ENCODE data around the gene TMEM145.

TMEM145 gene

DNA sequence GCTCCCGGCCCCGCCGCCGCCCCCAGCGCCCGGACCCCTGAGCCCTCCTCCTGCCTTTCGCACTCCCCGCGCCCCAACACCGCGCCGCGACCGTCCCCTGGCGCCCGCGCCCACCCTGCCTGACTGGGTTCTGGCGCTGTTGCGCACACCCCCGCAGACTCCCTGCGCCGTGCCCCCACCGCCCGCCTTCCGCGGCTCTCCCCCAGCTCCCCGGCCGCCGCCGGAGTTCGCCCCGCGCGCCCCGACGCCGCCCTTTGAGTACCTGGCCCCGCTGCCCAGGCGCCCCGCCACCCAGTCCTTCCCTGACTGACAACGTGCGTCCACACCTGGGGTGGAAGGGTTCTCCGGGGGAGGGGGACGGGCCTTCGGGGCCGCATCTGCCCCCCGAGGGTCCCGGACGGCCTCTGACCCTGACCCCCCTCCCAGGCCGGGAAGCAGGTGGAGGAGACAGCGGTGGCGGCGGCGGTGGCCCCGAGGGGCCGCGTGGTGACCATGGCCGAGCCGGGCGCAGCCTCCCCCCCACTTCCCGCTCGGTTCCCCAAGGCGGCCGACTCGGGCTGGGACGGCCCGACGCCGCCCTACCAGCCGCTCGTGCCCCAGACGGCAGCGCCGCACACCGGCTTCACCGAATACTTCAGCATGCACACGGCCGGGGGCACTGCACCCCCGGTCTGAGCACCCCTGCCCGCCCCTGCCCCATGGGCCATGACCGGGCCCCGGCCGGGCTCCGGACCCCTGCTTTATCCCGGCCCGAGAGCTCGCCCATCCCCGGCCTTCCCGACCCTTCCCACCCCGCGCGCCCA lies 10.9 kb downstream of the TMEM145 start:
- H3K4me3 ChIP-seq (ENCODE audit: low read depth, low read length), result peak overlapping the region; percentile 47
- TF ChIP-seq, protein P1, sequence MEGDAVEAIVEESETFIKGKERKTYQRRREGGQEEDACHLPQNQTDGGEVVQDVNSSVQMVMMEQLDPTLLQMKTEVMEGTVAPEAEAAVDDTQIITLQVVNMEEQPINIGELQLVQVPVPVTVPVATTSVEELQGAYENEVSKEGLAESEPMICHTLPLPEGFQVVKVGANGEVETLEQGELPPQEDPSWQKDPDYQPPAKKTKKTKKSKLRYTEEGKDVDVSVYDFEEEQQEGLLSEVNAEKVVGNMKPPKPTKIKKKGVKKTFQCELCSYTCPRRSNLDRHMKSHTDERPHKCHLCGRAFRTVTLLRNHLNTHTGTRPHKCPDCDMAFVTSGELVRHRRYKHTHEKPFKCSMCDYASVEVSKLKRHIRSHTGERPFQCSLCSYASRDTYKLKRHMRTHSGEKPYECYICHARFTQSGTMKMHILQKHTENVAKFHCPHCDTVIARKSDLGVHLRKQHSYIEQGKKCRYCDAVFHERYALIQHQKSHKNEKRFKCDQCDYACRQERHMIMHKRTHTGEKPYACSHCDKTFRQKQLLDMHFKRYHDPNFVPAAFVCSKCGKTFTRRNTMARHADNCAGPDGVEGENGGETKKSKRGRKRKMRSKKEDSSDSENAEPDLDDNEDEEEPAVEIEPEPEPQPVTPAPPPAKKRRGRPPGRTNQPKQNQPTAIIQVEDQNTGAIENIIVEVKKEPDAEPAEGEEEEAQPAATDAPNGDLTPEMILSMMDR (IDR thresholded peaks at IDR 0.05; ENCODE audit: insufficient read depth, low read depth, low read length, missing control alignments), result no peak
- peak; percentile 27 for DNase-seq (ENCODE audit: low read depth)

DNA sequence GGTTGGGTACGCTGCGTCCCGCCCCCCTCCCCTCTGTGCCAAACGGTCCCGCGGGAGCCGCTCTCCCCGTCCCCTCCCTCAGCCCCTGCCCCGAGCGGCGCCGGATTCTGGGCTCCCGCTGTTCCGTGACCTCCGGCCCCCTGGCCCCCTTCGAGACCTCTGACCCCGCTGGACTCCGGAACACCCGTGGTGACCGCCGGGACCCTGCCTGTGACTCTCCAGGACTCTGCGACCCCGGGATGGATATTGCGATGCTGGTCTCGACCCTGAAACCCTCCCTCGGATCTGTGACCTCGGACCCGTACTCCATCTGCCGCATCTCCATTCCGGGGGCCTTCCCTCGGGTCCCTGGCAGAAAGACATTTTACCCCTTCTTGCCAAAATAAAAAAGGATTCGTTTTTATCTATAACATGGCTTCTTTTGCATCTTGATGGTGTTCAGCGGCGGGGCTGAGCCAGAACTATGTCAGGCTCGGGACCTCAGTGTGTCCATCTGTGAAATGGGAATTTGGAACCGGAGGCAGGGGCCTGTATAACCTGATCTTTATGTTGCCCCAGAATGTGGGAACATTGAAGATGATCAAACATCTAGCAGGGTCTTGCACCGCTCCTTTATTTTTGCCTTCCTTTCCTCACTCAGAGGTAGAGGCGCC lies 11.7 kb downstream of the TMEM145 start:
- TF ChIP-seq, protein P1 (IDR thresholded peaks at IDR 0.05; ENCODE audit: insufficient read depth, low read depth, low read length, missing control alignments), result no peak
- DNase-seq (ENCODE audit: low read depth), result no peak
- H3K4me3 ChIP-seq (ENCODE audit: low read depth, low read length), result peak overlapping the region; percentile 47

DNA sequence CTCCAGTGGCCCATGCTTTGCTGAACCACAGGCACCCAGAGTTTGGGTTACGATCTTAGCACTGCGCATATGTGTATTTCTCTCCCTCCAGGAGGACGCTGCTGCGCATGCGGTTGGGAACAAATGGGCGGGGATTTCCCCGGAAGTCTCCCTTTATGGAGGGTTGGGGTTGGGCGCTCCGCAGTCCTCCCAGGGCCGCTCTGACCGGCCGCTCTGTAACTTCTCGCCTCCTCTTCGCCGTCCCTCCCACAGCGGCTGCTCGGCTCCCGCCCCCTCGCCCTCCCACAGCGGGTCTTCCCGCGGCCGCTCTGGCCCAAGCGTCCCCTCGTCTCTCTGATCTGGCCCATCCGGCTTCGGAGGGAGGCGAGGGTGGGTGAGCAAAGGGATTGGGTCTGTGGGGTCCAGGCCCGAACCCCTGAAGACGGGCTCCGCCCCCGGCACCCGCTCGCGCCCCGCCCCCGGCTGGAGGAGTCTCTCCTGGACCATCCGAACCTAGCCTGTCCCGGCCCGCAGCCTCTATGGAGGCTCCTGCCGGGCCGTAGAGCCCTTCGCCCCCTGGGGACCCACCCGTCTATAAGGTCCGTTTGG lies 12.3 kb downstream of the TMEM145 start, which contains the start of gene MEGF8:
Gene MEGF8, plus strand, starts transcription at position 328 of the 588 bp plus-strand sequence. CDS start 609 bp downstream, outside the sequence.
- H3K4me3 ChIP-seq (ENCODE audit: low read depth, low read length), result peak within 1 kb of the TSS; percentile 90
- TF ChIP-seq, protein P1 (IDR thresholded peaks at IDR 0.05; ENCODE audit: insufficient read depth, low read depth, low read length, missing control alignments), result peak; percentile 89
- peak; percentile 99 for DNase-seq (ENCODE audit: low read depth)

DNA sequence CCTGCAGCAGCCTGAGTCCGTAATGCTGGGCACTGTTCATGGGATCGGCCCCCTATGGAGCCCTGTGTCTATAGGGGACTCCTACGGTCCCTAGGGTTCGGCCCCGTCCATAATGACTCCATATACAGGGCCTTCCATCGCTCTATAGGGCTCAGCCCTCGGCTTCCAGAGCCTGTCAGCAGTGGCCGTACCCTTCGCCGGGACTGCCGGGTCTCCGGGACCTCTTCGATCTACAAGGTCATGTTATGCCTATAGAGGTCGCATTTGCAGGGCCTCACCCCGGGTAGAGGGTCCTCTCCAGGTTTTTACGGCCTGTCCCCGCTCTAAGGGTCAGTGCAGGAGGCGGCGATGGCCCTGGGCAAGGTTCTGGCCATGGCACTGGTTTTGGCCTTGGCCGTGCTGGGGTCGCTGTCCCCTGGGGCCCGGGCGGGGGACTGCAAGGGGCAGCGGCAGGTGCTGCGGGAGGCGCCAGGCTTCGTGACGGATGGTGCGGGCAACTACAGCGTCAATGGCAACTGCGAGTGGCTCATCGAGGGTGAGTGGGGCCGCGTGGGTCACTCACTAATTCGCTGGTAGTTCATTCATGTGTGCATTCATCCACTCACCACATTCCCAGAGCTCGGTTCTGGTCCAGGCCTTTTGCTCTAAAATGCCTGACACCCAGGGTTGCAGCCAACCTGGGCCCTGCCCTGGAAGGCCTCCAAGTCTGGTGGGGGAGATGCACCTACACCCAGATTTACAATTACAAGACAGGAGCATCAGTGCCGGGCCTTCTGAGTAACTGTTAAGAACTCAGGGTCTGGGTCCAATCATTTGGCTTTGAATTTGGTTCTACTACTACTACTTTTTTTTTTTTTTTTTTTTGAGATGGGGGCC lies 13.0 kb downstream of the TMEM145 start:
- TF ChIP-seq, protein P1 (IDR thresholded peaks at IDR 0.05; ENCODE audit: insufficient read depth, low read depth, low read length, missing control alignments), result peak; percentile 27
- peak; percentile 47 for DNase-seq (ENCODE audit: low read depth)
- peak overlapping the region; percentile 90 for H3K4me3 ChIP-seq (ENCODE audit: low read depth, low read length)

DNA sequence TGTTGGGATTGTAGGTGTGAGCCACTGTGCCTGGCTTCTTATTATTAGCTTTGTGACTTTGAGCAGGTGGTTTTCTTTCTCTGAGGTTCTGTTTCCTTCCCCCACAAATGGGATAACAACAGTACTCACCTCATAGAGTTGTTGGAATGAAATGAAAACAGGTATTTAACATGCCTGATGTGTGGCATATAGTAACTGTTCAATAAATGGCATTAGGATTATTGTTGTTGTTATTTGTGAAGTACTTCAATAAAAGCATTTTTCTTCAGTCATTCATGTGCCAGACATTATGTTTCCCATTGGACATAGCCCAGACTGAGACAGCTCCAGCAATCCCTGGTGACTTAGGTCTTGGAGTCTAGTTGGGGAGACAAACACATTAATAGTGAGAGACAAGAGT lies 13.9 kb downstream of the TMEM145 start:
- TF ChIP-seq, protein P1 (IDR thresholded peaks at IDR 0.05; ENCODE audit: insufficient read depth, low read depth, low read length, missing control alignments), result no peak
- DNase-seq (ENCODE audit: low read depth), result no peak
- H3K4me3 ChIP-seq (ENCODE audit: low read depth, low read length), result no peak overlapping the region

DNA sequence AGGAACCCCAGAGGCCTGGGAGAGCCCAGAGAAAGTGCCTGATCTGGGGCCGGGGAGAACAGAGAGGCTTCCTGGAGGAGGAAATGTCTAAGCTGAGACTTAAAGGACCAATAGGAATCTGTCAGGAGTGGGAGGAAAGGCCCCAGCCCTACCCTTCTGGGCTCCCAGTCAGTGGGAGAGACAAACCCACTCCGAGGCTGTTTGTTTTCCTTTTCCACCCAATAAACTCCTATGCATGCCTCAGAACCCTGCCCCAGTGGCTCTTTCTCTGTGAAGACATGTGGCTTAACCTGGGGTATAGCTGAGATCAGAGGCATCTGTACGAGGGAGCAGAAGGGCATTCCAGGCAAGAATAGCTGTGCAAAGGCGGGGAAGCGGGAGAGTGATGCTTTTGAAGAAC lies 14.3 kb downstream of the TMEM145 start:
- TF ChIP-seq, protein P1 (IDR thresholded peaks at IDR 0.05; ENCODE audit: insufficient read depth, low read depth, low read length, missing control alignments), result no peak
- no peak overlapping the region for H3K4me3 ChIP-seq (ENCODE audit: low read depth, low read length)

More for the DNA sequence above, 14.3 kb downstream of the TMEM145 start:
- no peak for DNase-seq (ENCODE audit: low read depth)
